Natural killer cell treated with Interleukin-12 subunit alpha and Interleukin-12 subunit beta and Interleukin-15 and Interleukin-18, amount 100 ng/mL, for 72 hours (primary cell): ENCODE results near the gene NT5M. TPM values are rescaled to one million over a fixed set of nuclear protein-coding genes. Genes with fewer than 3 reads are reported as not detected.

Experiments used
- ATAC-seq, 2 donors: fragments of 150-1000 bp; cut with Tn5 transposase in 1 of 2; sonication (Bioruptor Pico), chemical (Tn5 transposase) in 1 of 2; 2 replicates each; pipeline ENCODE4 v1.10.0; 2021
- DNase-seq: peaks from one replicate; pipeline ENCODE4 v3.0.0; 2022; ENCODE audit warnings: low spot score
- H3K27ac Mint-ChIP-seq, 2 donors: 1 replicate in 1 of 2; 2 replicates in 1 of 2; pipeline ENCODE4 v1.8.0; 2022; ENCODE audit warnings: mixed read lengths in 2 of 2, mild to moderate bottlenecking in 1 of 2, moderate library complexity in 1 of 2
- H3K27me3 Mint-ChIP-seq, 2 donors: 1 replicate in 1 of 2; 2 replicates in 1 of 2; pipeline ENCODE4 v1.8.0; 2022; ENCODE audit warnings: mixed read lengths in 2 of 2
- H3K36me3 Mint-ChIP-seq: one replicate; pipeline ENCODE4 v1.8.0; 2022; ENCODE audit warnings: mixed read lengths
- H3K4me1 Mint-ChIP-seq, 2 donors: 1 replicate in 1 of 2; 2 replicates in 1 of 2; pipeline ENCODE4 v1.8.0; 2022; ENCODE audit warnings: low read depth in 2 of 2, mixed read lengths in 2 of 2, mild to moderate bottlenecking in 1 of 2
- H3K4me3 Mint-ChIP-seq: one replicate; pipeline ENCODE4 v1.8.0; 2022; ENCODE audit warnings: mixed read lengths
- H3K9me3 Mint-ChIP-seq: 2 replicates; pipeline ENCODE4 v1.8.0; 2022; ENCODE audit warnings: mixed read lengths
- total RNA-seq, 2 donors: library from RNA; stranded (reverse); gene quantifications; one replicate each; pipeline ENCODE4 v1.2.3, GENCODE V29; 2022

NT5M gene
- total RNA-seq, 2 donors from 2014 or later: 2.0 to 4.5 TPM

DNA sequence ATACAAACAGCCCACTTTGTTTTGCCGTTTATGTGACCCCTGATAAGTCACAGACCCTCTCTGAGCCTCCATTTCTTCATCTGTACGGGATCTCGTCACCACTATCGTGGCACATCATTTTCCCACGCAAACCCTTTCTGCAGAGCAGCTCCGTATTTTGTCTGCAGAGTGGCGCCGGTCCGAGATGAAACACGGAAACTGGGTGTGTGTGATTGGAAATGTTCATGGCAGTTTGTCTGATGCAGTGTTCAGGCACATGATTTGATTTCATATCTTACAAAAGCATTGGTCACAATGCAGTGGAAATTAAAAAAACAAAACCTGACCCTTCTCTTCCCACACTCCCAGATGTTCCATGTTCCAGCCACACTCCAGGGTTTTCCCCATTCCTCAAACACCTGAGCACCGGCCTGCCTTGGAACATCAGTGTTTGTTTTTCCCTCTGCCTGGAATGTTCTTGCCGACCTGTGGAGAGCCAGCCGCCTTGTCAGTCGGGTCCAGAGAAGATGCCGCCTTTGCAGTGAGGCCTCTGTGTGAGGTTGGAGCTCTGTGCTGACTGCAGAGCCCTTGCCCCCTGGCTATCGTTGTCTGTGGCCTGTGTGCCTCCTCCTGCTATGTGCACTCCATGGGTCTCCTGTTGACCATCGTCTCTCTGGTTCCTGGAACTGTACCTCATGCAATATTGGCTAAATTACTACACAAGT is 39.2 kb downstream of the NT5M start:
- Mint-ChIP-seq H3K27ac (no peak overlapping the region), H3K4me3 (no peak overlapping the region), H3K27me3 (no peaks in the 10 kb centered on the region), H3K36me3 (no peaks in the 10 kb centered on the region), H3K4me1 (no peaks in the 10 kb centered on the region), H3K9me3 (no peaks in the 10 kb centered on the region)
- no peak for ATAC-seq
- DNase-seq: peak; percentile 42

DNA sequence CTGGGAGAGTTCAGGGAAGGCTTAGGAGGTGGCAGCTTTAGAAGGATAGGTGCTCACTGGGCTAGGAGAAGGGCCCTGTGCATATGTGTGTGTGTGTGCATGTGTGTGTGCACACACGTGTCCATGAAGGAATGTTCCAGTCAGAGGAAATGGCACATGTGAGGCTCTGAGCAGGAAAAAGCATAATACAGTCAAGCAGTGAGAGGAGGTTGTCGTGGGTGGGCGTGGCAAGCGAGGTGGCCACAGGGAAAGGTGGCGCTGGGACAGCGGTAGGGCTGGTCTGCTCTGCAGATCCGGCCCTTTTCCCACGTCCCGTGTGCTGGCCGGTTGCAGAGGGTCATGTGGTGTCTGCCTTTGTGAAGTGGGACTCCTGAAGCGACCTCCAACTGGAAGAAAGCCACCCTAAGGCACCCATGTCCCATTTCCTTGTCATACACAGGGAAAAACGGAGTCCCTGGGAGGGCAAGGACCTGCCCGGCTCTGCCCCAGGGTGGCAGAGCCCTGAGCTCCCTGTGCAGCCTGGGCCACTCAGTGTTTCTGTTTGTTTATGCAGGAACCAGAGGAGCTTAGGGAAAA is 40.1 kb downstream of the NT5M start:
- ATAC-seq: no peak
- no peaks in the 10 kb centered on the region for H3K4me1 Mint-ChIP-seq
- H3K4me3 Mint-ChIP-seq: no peak overlapping the region
- DNase-seq: peak; percentile 47
- no peaks in the 10 kb centered on the region for H3K36me3 Mint-ChIP-seq
- no peak overlapping the region for H3K27ac Mint-ChIP-seq
- no peaks in the 10 kb centered on the region for H3K9me3 Mint-ChIP-seq
- H3K27me3 Mint-ChIP-seq: no peaks in the 10 kb centered on the region

GRCh38 chr17:17343896-17344506 is 40.8 kb downstream of the NT5M start:
- Mint-ChIP-seq H3K9me3 (no peaks in the 10 kb centered on the region), H3K27ac (no peak overlapping the region), H3K4me3 (no peak overlapping the region), H3K36me3 (no peaks in the 10 kb centered on the region), H3K4me1 (no peaks in the 10 kb centered on the region), H3K27me3 (no peaks in the 10 kb centered on the region)
- ATAC-seq (peak; percentile 19 to 26), DNase-seq (peak; percentile 6)

GRCh38 chr17:17344507-17345293 is 41.5 kb downstream of the NT5M start:
- ATAC-seq (no peak), DNase-seq (peak; percentile 51)
- H3K9me3 Mint-ChIP-seq: no peaks in the 10 kb centered on the region
- H3K4me1 Mint-ChIP-seq: no peaks in the 10 kb centered on the region
- H3K36me3 Mint-ChIP-seq: no peaks in the 10 kb centered on the region
- H3K4me3 Mint-ChIP-seq: no peak overlapping the region
- no peak overlapping the region for H3K27ac Mint-ChIP-seq
- H3K27me3 Mint-ChIP-seq: no peaks in the 10 kb centered on the region

DNA sequence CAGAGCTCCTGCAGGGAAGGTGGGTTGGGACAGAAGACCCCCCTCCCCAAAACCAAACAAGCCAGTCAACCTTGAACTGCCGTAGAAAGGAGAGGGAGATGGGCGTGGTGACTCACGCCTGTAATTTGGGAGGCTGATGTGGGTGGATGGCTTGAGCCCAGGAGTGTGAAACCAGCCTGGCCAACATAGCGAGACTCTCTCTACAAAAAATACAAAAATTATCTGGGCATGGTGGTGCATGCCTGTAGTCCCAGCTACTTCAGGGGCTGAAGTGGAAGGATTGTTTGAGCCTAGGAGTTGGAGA is 42.1 kb downstream of the NT5M start:
- Mint-ChIP-seq H3K36me3 (no peaks in the 10 kb centered on the region), H3K27ac (no peak overlapping the region), H3K4me1 (no peaks in the 10 kb centered on the region), H3K27me3 (no peaks in the 10 kb centered on the region), H3K9me3 (no peaks in the 10 kb centered on the region), H3K4me3 (no peak overlapping the region)
- no peak for ATAC-seq
- DNase-seq: no peak

DNA sequence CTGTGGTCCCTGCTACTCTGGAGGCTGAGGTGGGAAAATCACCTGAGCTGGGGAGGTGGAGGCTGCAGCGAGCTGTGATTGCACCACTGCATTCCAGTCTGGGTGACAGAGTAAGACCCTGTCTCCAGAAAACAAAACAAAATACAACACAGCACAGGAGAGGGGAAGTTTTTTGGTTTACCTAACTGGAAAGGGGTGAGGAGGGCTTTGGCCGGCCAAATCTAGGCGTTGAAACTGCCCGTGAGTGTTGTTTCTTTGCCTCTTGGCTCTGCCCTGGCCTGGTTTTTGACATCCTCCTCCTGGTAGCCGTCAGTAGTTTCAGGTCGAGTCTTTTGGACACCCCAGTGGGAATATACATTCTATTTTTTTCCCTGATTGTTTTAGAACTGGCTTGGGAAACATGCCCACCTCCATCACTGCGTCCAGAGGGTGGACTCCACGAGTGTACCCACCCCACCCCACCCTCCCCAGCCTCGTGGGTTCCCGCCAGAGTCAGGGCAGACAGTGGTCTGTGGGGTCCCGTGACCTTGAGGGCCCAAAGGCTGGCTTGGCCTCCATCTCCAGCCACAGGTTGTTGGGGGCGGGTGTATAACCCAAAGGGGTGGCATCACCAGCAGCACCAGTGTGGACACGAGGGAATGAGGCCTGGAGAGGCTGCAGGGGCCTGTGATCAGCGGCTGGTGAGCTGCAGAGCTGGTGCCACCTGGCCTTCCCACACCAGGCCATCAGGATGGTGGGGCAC is 42.7 kb downstream of the NT5M start:
- H3K27me3 Mint-ChIP-seq: no peaks in the 10 kb centered on the region
- DNase-seq (peak; percentile 39), ATAC-seq (no peak)
- H3K4me3 Mint-ChIP-seq: no peak overlapping the region
- H3K27ac Mint-ChIP-seq: no peak overlapping the region
- H3K36me3 Mint-ChIP-seq: no peaks in the 10 kb centered on the region
- H3K4me1 Mint-ChIP-seq: no peaks in the 10 kb centered on the region
- H3K9me3 Mint-ChIP-seq: no peaks in the 10 kb centered on the region

- Mint-ChIP-seq H3K27me3 (no peaks in the 10 kb centered on the region), H3K9me3 (no peaks in the 10 kb centered on the region), H3K4me3 (no peak overlapping the region), H3K27ac (no peak overlapping the region), H3K4me1 (no peaks in the 10 kb centered on the region), H3K36me3 (no peaks in the 10 kb centered on the region)
- DNase-seq (no peak), ATAC-seq (no peak)
These were observed 43.5 kb downstream of the NT5M start for GRCh38 chr17:17346428-17347233.

GRCh38 chr17:17347234-17347955 is 44.2 kb downstream of the NT5M start:
- H3K4me3 Mint-ChIP-seq: no peak overlapping the region
- no peaks in the 10 kb centered on the region for H3K4me1 Mint-ChIP-seq
- no peak for ATAC-seq
- H3K36me3 Mint-ChIP-seq: no peaks in the 10 kb centered on the region
- H3K27me3 Mint-ChIP-seq: no peaks in the 10 kb centered on the region
- DNase-seq: peak; percentile 41
- H3K9me3 Mint-ChIP-seq: no peaks in the 10 kb centered on the region
- no peak overlapping the region for H3K27ac Mint-ChIP-seq

DNA sequence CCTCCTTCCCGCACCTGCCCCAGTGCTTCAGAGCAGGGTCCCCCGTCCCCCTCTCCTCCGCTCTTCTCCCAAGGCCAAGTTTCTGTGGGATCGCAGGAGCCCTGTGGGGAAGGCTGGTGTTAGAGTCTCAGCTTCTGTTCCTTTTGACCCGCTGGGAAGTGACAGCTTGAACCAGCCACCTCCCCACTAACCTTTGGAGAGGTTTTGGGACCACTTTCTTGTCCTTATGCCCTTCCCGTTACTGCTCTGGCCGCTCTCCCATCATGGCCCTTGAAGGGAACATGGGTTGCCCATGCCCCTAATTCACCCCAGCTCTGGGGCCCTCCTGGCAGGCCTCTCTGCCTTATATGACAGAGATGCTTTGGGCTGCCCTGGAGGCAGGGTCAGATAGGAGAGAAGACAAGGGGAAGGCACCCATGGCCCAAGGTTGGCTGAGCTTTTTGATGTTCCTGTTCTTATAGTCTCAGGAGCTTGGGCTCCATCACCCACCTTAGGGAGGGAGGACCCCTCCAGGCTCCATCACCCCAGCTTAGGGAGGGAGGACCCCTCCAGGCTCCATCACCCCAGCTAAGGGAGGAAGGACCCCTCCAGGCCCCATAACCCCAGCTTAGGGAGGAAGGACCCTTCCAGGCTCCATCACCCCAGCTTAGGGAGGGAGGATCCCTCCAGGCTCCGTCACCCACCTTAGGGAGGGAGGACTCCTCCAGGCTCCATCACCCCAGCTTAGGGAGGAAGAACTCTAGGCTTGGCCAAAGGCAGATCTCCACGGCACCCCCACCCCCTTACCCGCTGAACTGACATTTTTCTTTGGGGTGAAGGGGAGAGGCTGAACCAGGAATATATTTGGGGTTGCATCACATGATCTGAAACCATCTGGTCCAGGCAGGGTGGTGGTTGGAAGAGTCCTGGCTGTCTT is 45.0 kb downstream of the NT5M start:
- Mint-ChIP-seq H3K27me3 (no peaks in the 10 kb centered on the region), H3K9me3 (no peaks in the 10 kb centered on the region), H3K4me3 (no peak overlapping the region), H3K36me3 (no peaks in the 10 kb centered on the region), H3K4me1 (no peaks in the 10 kb centered on the region), H3K27ac (no peak overlapping the region)
- DNase-seq (peak; percentile 44), ATAC-seq (no peak)

DNA sequence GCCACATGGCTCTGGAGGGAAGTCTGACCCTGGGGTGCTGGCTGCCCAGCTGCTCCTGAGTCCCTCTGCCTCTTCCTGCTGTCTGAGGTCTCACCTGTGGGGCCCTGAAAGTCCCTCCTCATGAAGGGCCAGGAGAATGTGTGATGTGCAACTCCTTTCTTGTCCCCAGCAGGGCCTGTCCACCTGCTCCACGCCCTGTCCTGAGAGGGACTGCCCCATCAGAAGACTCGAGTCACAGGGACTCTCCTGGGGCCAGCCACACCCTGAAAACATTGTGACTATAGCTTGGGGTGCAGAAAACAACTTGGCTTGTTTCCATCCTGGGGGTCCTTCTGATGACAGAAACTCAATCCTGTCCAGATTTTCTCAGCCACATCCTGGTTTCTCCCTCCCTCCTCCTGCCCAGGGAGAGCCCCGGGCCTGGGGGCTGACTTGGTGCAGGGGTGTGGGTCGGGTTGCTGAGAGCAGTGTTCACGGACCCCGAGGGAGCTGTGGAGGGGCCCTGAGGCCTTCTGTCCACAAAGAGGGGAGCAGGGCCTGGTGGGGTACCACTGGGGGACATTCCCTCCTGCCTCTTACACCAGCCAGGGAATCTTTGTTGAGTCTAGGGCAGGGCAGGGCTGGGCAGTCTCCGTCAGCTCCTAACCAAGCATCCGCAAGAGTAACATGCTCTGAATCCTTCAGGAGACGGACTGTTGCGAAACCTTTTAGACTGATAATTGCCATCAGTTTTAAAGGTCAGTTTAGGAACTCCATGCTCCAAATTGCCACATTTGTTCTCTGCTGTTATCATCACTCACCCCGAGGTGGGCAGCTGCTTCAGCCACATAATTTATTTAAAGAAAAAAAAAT is 45.9 kb downstream of the NT5M start:
- Mint-ChIP-seq H3K36me3 (no peaks in the 10 kb centered on the region), H3K4me3 (no peak overlapping the region), H3K4me1 (no peaks in the 10 kb centered on the region), H3K27me3 (no peaks in the 10 kb centered on the region), H3K9me3 (no peaks in the 10 kb centered on the region), H3K27ac (no peak overlapping the region)
- ATAC-seq (no peak), DNase-seq (peak; percentile 57)

GRCh38 chr17:17349724-17350106 is 46.5 kb downstream of the NT5M start:
- H3K27me3 Mint-ChIP-seq: no peaks in the 10 kb centered on the region
- no peaks in the 10 kb centered on the region for H3K4me1 Mint-ChIP-seq
- H3K27ac Mint-ChIP-seq: no peak overlapping the region
- ATAC-seq: no peak
- no peak overlapping the region for H3K4me3 Mint-ChIP-seq
- no peaks in the 10 kb centered on the region for H3K9me3 Mint-ChIP-seq
- H3K36me3 Mint-ChIP-seq: no peaks in the 10 kb centered on the region
- peak; percentile 51 for DNase-seq
